Neural cell (in vitro differentiated cells): ENCODE data around the gene ARHGAP18. TPM values are rescaled to one million over a fixed set of nuclear protein-coding genes. Genes with fewer than 3 reads are reported as not detected.

Experiments
- H2AFZ ChIP-seq: fragments of 200-600, 300-800 bp; sonication (generic), shearing (Covaris generic); 2 replicates; pipeline ENCODE4 v1.6.0; 2014; ENCODE audit warnings: low read depth, mild to moderate bottlenecking, antibody characterized with exemption, low read length, moderate library complexity
- H3F3A ChIP-seq: fragments of 200-600 bp; shearing (Covaris generic); 2 replicates; pipeline ENCODE4 v1.6.1; 2016; ENCODE audit warnings: mild to moderate bottlenecking, moderate library complexity, mixed read lengths, antibody characterized with exemption, low read length; ENCODE audit not compliant: insufficient read depth, poor library complexity, severe bottlenecking
- H3K27ac ChIP-seq: fragments of 200-600, 300-800 bp; sonication (generic), shearing (Covaris generic); 2 replicates; pipeline ENCODE4 v1.5.1; 2014; ENCODE audit warnings: mild to moderate bottlenecking, low read length, moderate library complexity
- H3K27me3 ChIP-seq: fragments of 300-800, 200-600 bp; sonication (generic), shearing (Covaris generic); 2 replicates; pipeline ENCODE4 v1.6.0; 2014; ENCODE audit warnings: mild to moderate bottlenecking, low read depth, low read length, moderate library complexity; ENCODE audit not compliant: insufficient read depth
- H3K36me3 ChIP-seq: fragments of 300-800, 200-600 bp; sonication (generic), shearing (Covaris generic); 2 replicates; pipeline ENCODE4 v1.5.1; 2014; ENCODE audit warnings: mild to moderate bottlenecking, antibody characterized with exemption, low read length, moderate library complexity; ENCODE audit not compliant: insufficient read depth
- H3K4me2 ChIP-seq: fragments of 300-800, 200-600 bp; sonication (generic), shearing (Covaris generic); 2 replicates; pipeline ENCODE4 v1.6.0; 2014; ENCODE audit warnings: mild to moderate bottlenecking, low read length
- H3K4me3 ChIP-seq: fragments of 300-800, 200-600 bp; sonication (generic), shearing (Covaris generic); 2 replicates; pipeline ENCODE4 v1.5.1; 2014; ENCODE audit warnings: mild to moderate bottlenecking, low read length, moderate library complexity
- H3K79me2 ChIP-seq: fragments of 200-600 bp; shearing (Covaris generic); replicated peaks from 2 replicates; pipeline ENCODE4 v1.6.0; 2014; ENCODE audit warnings: mild to moderate bottlenecking, low read length, moderate library complexity; ENCODE audit not compliant: insufficient read depth
- H3K9ac ChIP-seq: fragments of 300-800, 200-600 bp; sonication (generic), shearing (Covaris generic); 2 replicates; pipeline ENCODE4 v1.6.1; 2016; ENCODE audit warnings: mild to moderate bottlenecking, low read length, mixed read lengths
- H3K9me2 ChIP-seq: fragments of 200-600 bp; shearing (Covaris generic); 2 replicates; pipeline ENCODE4 v1.6.1; 2016; ENCODE audit warnings: mild to moderate bottlenecking, low read length, mixed read lengths; ENCODE audit not compliant: insufficient read depth
- H3K9me3 ChIP-seq: fragments of 200-600, 300-800 bp; sonication (generic), shearing (Covaris generic); 2 replicates; pipeline ENCODE4 v1.6.1; 2016; ENCODE audit warnings: mild to moderate bottlenecking, mixed run types, low read length, moderate library complexity, mixed read lengths
- H4K20me1 ChIP-seq: fragments of 200-600 bp; shearing (Covaris generic); 2 replicates; pipeline ENCODE4 v1.6.1; 2016; ENCODE audit warnings: mild to moderate bottlenecking, mixed run types; ENCODE audit not compliant: insufficient read depth
- EP300 ChIP-seq: fragments of 450-650 bp; conservative IDR thresholded peaks from 2 replicates; pipeline ENCODE4 v1.6.1; 2014; ENCODE audit warnings: antibody characterized with exemption, mild to moderate bottlenecking, moderate library complexity; ENCODE audit not compliant: poor library complexity, severe bottlenecking
- EZH2 ChIP-seq: fragments of 200-600, 300-800 bp; shearing (Covaris generic), sonication (generic); IDR thresholded peaks from 2 replicates; pipeline ENCODE4 v1.6.1; 2014; ENCODE audit warnings: antibody characterized with exemption, low read length, borderline replicate concordance, mild to moderate bottlenecking; ENCODE audit not compliant: insufficient read depth, poor library complexity, severe bottlenecking
- MXI1 ChIP-seq: fragments of 450-650 bp; conservative IDR thresholded peaks from 2 replicates; pipeline ENCODE4 v1.6.1; 2014; ENCODE audit warnings: antibody characterized with exemption, mild to moderate bottlenecking; ENCODE audit not compliant: poor library complexity, severe bottlenecking
- POLR2AphosphoS5 ChIP-seq: IDR thresholded peaks from 2 replicates; pipeline ENCODE4 v1.6.1; 2012
- RAD21 ChIP-seq: fragments of 450-650 bp; conservative IDR thresholded peaks from 2 replicates; pipeline ENCODE4 v1.6.1; 2014; ENCODE audit warnings: antibody characterized with exemption, mild to moderate bottlenecking, moderate library complexity
- SMC3 ChIP-seq: fragments of 450-650 bp; conservative IDR thresholded peaks from 2 replicates; pipeline ENCODE4 v1.6.1; 2014; ENCODE audit warnings: antibody characterized with exemption, mild to moderate bottlenecking, moderate library complexity; ENCODE audit not compliant: poor library complexity
- TAF1 ChIP-seq: IDR thresholded peaks from 2 replicates; pipeline ENCODE4 v1.6.1; 2012; ENCODE audit warnings: low read depth
- polyA plus RNA-seq: library from polyadenylated mRNA; depleted of rRNA; stranded (reverse); fragments of >200 nt; gene quantifications from 2 replicates; pipeline ENCODE4 v1.2.3, GENCODE V29; 2014
- TF ChIP-seq, protein P1 (sequence below): fragments of 450-650 bp; IDR thresholded peaks from 2 replicates; pipeline ENCODE4 v1.5.1; 2014; ENCODE audit warnings: antibody characterized with exemption, mild to moderate bottlenecking, moderate library complexity; ENCODE audit not compliant: poor library complexity, severe bottlenecking
- TF ChIP-seq, protein P2 (sequence below): IDR thresholded peaks from 2 replicates; pipeline ENCODE4 v1.6.1; 2012; ENCODE audit warnings: borderline replicate concordance

Gene ARHGAP18
- polyA plus RNA-seq, 1 donor from 2014 or later = 4.7 TPM

DNA sequence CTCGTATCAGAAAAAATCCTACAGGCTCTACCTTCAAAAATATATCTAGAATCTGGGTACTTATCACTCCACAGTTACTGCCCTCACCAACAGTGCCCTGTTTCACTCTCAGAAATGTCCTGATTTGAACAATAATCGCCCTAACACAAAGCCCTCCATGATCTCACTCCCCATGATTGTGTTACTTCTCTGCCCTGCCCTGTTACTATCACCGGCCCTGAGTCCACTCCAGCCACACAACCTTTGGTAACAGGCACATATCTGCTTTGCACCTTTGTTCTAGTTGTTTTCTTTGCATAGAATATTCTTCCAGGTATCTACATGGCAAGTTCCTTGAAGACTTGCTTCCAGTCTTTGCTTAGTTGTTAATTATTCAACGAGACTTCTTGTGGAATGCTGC, 142.0 kb downstream of the ARHGAP18 start:
- Histone ChIP-seq H3K79me2 (no peaks in the 10 kb centered on the region), H3K27me3 (no peaks in the 10 kb centered on the region), H3K36me3 (no peaks in the 10 kb centered on the region), H3F3A (no peaks in the 10 kb centered on the region), H2AFZ (no peak overlapping the region), H3K4me3 (no peak overlapping the region), H4K20me1 (no peaks in the 10 kb centered on the region), H3K9me2 (no peaks in the 10 kb centered on the region), H3K27ac (no peak overlapping the region), H3K9me3 (no peaks in the 10 kb centered on the region), H3K4me2 (no peak overlapping the region), H3K9ac (no peak overlapping the region)
- TF ChIP-seq MXI1 (no peak), SMC3 (no peak), RAD21 (no peak), TAF1 (no peak), POLR2AphosphoS5 (no peak), EP300 (no peak), EZH2 (no peak)
- TF ChIP-seq, protein P1, sequence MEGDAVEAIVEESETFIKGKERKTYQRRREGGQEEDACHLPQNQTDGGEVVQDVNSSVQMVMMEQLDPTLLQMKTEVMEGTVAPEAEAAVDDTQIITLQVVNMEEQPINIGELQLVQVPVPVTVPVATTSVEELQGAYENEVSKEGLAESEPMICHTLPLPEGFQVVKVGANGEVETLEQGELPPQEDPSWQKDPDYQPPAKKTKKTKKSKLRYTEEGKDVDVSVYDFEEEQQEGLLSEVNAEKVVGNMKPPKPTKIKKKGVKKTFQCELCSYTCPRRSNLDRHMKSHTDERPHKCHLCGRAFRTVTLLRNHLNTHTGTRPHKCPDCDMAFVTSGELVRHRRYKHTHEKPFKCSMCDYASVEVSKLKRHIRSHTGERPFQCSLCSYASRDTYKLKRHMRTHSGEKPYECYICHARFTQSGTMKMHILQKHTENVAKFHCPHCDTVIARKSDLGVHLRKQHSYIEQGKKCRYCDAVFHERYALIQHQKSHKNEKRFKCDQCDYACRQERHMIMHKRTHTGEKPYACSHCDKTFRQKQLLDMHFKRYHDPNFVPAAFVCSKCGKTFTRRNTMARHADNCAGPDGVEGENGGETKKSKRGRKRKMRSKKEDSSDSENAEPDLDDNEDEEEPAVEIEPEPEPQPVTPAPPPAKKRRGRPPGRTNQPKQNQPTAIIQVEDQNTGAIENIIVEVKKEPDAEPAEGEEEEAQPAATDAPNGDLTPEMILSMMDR = no peak
- TF ChIP-seq, protein P2, sequence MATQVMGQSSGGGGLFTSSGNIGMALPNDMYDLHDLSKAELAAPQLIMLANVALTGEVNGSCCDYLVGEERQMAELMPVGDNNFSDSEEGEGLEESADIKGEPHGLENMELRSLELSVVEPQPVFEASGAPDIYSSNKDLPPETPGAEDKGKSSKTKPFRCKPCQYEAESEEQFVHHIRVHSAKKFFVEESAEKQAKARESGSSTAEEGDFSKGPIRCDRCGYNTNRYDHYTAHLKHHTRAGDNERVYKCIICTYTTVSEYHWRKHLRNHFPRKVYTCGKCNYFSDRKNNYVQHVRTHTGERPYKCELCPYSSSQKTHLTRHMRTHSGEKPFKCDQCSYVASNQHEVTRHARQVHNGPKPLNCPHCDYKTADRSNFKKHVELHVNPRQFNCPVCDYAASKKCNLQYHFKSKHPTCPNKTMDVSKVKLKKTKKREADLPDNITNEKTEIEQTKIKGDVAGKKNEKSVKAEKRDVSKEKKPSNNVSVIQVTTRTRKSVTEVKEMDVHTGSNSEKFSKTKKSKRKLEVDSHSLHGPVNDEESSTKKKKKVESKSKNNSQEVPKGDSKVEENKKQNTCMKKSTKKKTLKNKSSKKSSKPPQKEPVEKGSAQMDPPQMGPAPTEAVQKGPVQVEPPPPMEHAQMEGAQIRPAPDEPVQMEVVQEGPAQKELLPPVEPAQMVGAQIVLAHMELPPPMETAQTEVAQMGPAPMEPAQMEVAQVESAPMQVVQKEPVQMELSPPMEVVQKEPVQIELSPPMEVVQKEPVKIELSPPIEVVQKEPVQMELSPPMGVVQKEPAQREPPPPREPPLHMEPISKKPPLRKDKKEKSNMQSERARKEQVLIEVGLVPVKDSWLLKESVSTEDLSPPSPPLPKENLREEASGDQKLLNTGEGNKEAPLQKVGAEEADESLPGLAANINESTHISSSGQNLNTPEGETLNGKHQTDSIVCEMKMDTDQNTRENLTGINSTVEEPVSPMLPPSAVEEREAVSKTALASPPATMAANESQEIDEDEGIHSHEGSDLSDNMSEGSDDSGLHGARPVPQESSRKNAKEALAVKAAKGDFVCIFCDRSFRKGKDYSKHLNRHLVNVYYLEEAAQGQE = no peak

DNA sequence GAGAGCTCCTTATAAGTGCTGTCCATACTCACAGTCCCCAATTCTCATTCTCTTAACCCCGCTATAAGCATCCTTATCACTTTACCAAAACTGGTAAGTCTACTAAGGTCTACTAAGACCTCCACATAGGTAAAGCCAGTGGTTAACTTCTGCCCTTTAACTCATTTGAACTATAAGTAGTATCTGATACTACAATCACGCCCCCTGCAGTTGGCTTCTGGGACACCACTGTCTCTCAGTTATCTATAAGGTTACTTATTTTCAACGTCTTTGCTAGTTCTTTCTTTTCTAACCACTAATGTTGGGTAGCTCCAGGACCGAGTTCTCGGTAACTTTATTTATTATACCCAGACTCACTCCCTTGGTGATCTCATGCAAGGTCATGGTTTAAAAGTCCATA, 142.6 kb downstream of the ARHGAP18 start:
- Histone ChIP-seq H2AFZ (no peak overlapping the region), H3K27me3 (no peaks in the 10 kb centered on the region), H3K4me3 (no peak overlapping the region), H3K36me3 (no peaks in the 10 kb centered on the region), H3K27ac (no peak overlapping the region), H3K4me2 (no peak overlapping the region), H3F3A (no peaks in the 10 kb centered on the region), H4K20me1 (no peaks in the 10 kb centered on the region), H3K79me2 (no peaks in the 10 kb centered on the region), H3K9me3 (no peaks in the 10 kb centered on the region), H3K9me2 (no peaks in the 10 kb centered on the region), H3K9ac (no peak overlapping the region)
- TF ChIP-seq, protein P1 = peak; percentile 14
- TF ChIP-seq RAD21 = no peak
